Neural cell (in vitro differentiated cells): ENCODE measurements around the gene PRR18.

Experiments used
- EP300 ChIP-seq: fragments of 450-650 bp; conservative IDR thresholded peaks from 2 replicates; pipeline ENCODE4 v1.6.1; 2014; ENCODE audit warnings: antibody characterized with exemption, mild to moderate bottlenecking, moderate library complexity; ENCODE audit not compliant: poor library complexity, severe bottlenecking
- EZH2 ChIP-seq: fragments of 200-600, 300-800 bp; shearing (Covaris generic), sonication (generic); IDR thresholded peaks from 2 replicates; pipeline ENCODE4 v1.6.1; 2014; ENCODE audit warnings: antibody characterized with exemption, low read length, borderline replicate concordance, mild to moderate bottlenecking; ENCODE audit not compliant: insufficient read depth, poor library complexity, severe bottlenecking
- MXI1 ChIP-seq: fragments of 450-650 bp; conservative IDR thresholded peaks from 2 replicates; pipeline ENCODE4 v1.6.1; 2014; ENCODE audit warnings: antibody characterized with exemption, mild to moderate bottlenecking; ENCODE audit not compliant: poor library complexity, severe bottlenecking
- POLR2AphosphoS5 ChIP-seq: IDR thresholded peaks from 2 replicates; pipeline ENCODE4 v1.6.1; 2012
- RAD21 ChIP-seq: fragments of 450-650 bp; conservative IDR thresholded peaks from 2 replicates; pipeline ENCODE4 v1.6.1; 2014; ENCODE audit warnings: antibody characterized with exemption, mild to moderate bottlenecking, moderate library complexity
- SMC3 ChIP-seq: fragments of 450-650 bp; conservative IDR thresholded peaks from 2 replicates; pipeline ENCODE4 v1.6.1; 2014; ENCODE audit warnings: antibody characterized with exemption, mild to moderate bottlenecking, moderate library complexity; ENCODE audit not compliant: poor library complexity
- TF ChIP-seq, protein P1 (sequence below): fragments of 450-650 bp; IDR thresholded peaks from 2 replicates; pipeline ENCODE4 v1.5.1; 2014; ENCODE audit warnings: antibody characterized with exemption, mild to moderate bottlenecking, moderate library complexity; ENCODE audit not compliant: poor library complexity, severe bottlenecking
- TF ChIP-seq, protein P2 (sequence below): IDR thresholded peaks from 2 replicates; pipeline ENCODE4 v1.6.1; 2012; ENCODE audit warnings: borderline replicate concordance

GRCh38 chr6:166341464-166341863 is 33.3 kb upstream of the PRR18 start:
- TF ChIP-seq, protein P1, sequence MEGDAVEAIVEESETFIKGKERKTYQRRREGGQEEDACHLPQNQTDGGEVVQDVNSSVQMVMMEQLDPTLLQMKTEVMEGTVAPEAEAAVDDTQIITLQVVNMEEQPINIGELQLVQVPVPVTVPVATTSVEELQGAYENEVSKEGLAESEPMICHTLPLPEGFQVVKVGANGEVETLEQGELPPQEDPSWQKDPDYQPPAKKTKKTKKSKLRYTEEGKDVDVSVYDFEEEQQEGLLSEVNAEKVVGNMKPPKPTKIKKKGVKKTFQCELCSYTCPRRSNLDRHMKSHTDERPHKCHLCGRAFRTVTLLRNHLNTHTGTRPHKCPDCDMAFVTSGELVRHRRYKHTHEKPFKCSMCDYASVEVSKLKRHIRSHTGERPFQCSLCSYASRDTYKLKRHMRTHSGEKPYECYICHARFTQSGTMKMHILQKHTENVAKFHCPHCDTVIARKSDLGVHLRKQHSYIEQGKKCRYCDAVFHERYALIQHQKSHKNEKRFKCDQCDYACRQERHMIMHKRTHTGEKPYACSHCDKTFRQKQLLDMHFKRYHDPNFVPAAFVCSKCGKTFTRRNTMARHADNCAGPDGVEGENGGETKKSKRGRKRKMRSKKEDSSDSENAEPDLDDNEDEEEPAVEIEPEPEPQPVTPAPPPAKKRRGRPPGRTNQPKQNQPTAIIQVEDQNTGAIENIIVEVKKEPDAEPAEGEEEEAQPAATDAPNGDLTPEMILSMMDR, result no peak
- TF ChIP-seq EP300 (no peak), RAD21 (no peak), EZH2 (no peak), POLR2AphosphoS5 (no peak), SMC3 (no peak), MXI1 (no peak)
- TF ChIP-seq, protein P2, sequence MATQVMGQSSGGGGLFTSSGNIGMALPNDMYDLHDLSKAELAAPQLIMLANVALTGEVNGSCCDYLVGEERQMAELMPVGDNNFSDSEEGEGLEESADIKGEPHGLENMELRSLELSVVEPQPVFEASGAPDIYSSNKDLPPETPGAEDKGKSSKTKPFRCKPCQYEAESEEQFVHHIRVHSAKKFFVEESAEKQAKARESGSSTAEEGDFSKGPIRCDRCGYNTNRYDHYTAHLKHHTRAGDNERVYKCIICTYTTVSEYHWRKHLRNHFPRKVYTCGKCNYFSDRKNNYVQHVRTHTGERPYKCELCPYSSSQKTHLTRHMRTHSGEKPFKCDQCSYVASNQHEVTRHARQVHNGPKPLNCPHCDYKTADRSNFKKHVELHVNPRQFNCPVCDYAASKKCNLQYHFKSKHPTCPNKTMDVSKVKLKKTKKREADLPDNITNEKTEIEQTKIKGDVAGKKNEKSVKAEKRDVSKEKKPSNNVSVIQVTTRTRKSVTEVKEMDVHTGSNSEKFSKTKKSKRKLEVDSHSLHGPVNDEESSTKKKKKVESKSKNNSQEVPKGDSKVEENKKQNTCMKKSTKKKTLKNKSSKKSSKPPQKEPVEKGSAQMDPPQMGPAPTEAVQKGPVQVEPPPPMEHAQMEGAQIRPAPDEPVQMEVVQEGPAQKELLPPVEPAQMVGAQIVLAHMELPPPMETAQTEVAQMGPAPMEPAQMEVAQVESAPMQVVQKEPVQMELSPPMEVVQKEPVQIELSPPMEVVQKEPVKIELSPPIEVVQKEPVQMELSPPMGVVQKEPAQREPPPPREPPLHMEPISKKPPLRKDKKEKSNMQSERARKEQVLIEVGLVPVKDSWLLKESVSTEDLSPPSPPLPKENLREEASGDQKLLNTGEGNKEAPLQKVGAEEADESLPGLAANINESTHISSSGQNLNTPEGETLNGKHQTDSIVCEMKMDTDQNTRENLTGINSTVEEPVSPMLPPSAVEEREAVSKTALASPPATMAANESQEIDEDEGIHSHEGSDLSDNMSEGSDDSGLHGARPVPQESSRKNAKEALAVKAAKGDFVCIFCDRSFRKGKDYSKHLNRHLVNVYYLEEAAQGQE, result no peak
